Testis (tissue), 2 donors: ENCODE data around the gene FAM200C.

ENCODE experiments used
- POLR2A ChIP-seq: fragments of 450-650 bp; IDR thresholded peaks from one replicate; pipeline ENCODE4 v1.6.1; 2017; ENCODE audit warnings: antibody characterized with exemption, mild to moderate bottlenecking, moderate library complexity
- TF ChIP-seq, protein P1 (sequence below), 3 experiments: fragments of 450-650 bp in 2 of 3; fragments of 200-600 bp in 1 of 3; sonication (generic) in 1 of 3; IDR thresholded peaks; one replicate each; pipeline ENCODE4 v1.5.1; 2016 to 2019; ENCODE audit warnings: antibody characterized with exemption in 3 of 3, mild to moderate bottlenecking in 2 of 3, moderate library complexity in 1 of 3

GRCh38 chr5:160439205-160439600, 39.3 kb upstream of the FAM200C start:
- no peak for TF ChIP-seq POLR2A
- TF ChIP-seq, protein P1, sequence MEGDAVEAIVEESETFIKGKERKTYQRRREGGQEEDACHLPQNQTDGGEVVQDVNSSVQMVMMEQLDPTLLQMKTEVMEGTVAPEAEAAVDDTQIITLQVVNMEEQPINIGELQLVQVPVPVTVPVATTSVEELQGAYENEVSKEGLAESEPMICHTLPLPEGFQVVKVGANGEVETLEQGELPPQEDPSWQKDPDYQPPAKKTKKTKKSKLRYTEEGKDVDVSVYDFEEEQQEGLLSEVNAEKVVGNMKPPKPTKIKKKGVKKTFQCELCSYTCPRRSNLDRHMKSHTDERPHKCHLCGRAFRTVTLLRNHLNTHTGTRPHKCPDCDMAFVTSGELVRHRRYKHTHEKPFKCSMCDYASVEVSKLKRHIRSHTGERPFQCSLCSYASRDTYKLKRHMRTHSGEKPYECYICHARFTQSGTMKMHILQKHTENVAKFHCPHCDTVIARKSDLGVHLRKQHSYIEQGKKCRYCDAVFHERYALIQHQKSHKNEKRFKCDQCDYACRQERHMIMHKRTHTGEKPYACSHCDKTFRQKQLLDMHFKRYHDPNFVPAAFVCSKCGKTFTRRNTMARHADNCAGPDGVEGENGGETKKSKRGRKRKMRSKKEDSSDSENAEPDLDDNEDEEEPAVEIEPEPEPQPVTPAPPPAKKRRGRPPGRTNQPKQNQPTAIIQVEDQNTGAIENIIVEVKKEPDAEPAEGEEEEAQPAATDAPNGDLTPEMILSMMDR (IDR thresholded peaks at IDR 0.05), result peak; percentile 93 to 97 (median 93)
